Activated CD8-positive, alpha-beta memory T cell treated with anti-CD3 and anti-CD28 coated beads for 36 hours (primary cell): ENCODE results near the gene CKAP2L. TPM values are rescaled to one million over a fixed set of nuclear protein-coding genes. Genes with fewer than 3 reads are reported as not detected.

Source experiments
- CTCF ChIA-PET: fragments of 350-600 bp; sonication (Branson Sonifier 250); formaldehyde crosslinking; loops from one replicate; lab custom pipeline; 2021; ENCODE audit warnings: antibody characterized with exemption; lab: Charles Lee
- POLR2A ChIA-PET: fragments of 350-600 bp; sonication (Branson Sonifier 250); formaldehyde crosslinking; loops from one replicate; lab custom pipeline; 2021; ENCODE audit warnings: antibody characterized with exemption; lab: Charles Lee
- total RNA-seq, 2 experiments: library from RNA; stranded (reverse); gene quantifications; one replicate each; pipeline ENCODE4 v1.2.3, GENCODE V29; 2021

CKAP2L gene, protein sequence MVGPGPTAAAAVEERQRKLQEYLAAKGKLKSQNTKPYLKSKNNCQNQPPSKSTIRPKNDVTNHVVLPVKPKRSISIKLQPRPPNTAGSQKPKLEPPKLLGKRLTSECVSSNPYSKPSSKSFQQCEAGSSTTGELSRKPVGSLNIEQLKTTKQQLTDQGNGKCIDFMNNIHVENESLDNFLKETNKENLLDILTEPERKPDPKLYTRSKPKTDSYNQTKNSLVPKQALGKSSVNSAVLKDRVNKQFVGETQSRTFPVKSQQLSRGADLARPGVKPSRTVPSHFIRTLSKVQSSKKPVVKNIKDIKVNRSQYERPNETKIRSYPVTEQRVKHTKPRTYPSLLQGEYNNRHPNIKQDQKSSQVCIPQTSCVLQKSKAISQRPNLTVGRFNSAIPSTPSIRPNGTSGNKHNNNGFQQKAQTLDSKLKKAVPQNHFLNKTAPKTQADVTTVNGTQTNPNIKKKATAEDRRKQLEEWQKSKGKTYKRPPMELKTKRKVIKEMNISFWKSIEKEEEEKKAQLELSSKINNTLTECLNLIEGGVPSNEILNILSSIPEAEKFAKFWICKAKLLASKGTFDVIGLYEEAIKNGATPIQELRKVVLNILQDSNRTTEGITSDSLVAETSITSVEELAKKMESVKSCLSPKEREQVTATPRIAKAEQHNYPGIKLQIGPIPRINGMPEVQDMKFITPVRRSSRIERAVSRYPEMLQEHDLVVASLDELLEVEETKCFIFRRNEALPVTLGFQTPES
- total RNA-seq = 10 to 100 TPM; 23.0 TPM

DNA sequence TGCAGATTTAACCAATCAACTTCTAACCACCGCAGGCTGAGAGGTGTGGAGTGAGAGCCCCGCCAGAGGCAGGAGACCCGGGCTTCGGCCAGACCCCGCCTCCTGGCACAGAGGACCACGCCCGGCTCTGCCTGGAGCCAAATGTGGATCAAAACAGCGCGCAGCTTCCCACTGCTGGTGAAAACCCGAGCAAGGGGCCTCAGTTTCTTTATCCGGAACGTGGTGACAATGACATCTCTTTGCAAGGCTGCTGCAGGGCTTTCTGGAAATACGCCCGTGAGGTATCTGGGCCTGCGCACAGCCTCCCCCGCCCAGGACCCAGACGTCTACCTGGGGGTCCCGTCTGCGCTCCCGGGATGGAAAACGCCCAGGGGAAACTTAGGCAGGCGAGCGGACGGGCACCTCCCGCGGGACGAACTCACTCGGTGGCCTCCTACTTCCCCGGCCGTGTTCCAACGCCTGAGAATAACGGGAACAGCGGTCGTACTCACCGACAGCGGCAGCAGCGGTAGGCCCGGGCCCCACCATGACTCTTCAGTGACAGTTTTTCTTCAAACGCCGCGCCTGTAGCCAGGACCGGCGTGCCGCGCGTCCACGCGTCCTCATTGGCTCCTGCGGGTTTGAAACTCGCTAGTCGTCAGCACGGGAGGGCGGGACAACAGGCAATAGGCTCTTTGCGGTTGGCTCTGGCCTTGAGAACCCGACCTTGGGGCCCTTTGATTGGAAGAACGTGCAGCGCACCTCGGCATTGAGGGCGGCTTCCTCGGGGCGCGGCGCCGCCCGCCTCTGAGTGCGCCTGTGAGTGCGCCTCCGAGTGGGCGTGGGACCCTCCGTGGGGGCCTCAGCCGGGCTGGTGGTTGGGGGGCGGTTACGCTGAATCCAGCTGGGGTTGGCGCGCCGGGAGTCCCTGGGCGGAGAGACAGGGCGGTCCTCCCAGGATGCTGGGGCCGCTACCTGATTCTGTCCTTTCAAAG lies at the start of gene CKAP2L:
Gene CKAP2L, minus strand, starts transcription at position 539 of the 974 bp plus-strand sequence. Its CDS starts 11 bp downstream, at position 528.
- POLR2A ChIA-PET = no interaction called here
- CTCF ChIA-PET = interaction anchor here (3.9 kb wide), 1 partner anchor 15 kb away, joined by 13 read pairs; no protein-coding TSS in a partner anchor

DNA sequence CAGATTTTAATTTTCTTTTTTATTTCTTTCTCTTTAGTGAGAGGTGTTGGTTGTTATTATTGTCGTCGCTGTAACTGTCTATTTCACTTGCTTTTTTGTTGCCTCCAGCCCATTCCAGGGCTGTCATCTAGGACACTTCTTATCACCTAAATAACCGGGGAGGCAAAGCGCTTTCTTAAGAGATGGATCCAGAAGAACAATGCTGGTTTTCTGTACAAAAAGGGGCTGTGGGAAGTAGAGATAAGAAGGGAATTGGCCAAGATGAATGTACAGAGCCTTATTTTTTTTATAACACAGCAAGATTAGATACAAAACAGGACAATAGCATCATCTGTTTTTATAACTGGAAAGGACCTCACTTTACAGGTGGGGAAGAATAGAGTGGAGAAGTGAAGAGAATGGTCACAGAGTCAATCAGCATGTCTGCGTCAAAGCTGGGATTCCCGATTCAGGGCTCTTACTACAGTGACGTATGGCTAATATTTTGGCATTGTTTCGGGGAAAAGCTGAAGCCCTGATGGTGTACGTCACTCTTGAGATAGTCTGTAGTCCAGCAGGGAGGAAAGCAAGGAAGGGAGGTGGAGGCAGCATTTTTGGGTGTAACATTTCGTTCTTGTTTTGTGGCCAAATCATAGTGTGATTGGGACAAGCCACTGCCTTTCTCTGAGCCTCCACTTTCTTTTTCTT lies 49.0 kb upstream of the CKAP2L start:
- CTCF ChIA-PET = no interaction called here
- POLR2A ChIA-PET = no interaction called here

DNA sequence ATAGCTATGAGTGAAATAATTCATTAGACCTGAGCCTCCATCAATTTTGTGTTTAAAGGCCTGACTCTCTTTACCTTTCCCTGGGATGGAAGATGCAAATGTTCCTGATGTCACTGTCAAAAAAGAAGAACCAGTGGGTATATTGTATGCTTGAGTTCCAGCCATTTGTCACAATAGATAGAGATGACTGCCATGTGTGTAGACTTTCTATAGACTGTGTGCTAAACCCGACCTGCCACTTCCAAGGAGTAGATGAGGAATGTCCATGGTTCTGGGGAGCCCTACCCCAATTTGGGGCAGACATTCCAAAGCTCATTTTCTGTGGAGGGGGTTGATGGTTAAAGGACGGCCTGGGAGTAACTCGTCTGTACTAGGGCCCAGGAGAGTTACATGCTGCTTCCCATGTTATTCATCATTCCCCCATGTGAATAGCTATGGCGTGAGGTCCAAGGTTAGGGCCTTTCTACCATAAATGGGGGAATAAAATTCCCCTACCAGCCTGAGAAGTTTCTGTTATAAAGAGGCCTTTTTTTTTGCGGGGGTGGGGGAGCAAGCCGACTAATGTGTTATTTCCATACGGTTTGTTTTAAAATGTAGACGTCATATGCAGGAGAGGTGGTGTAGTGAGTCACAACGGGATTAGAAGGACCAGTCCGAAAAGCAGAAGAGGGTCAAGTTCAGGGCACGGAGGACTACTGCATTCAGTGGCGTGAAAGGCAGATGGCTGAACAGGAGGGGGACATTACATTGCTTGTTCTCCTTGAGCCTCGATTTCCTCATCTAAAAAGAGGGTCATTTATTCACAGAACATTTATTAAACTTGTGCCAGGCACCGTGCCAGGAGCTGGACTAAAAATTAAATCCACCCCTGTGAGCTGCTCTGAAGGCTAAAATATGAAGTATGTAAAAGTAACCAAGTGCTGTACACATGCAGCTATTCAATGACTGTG lies 48.2 kb upstream of the CKAP2L start:
- POLR2A ChIA-PET = interaction anchor here (0.7 kb wide), 1 partner anchor 12 kb away, joined by 3 read pairs; no protein-coding TSS in a partner anchor

DNA sequence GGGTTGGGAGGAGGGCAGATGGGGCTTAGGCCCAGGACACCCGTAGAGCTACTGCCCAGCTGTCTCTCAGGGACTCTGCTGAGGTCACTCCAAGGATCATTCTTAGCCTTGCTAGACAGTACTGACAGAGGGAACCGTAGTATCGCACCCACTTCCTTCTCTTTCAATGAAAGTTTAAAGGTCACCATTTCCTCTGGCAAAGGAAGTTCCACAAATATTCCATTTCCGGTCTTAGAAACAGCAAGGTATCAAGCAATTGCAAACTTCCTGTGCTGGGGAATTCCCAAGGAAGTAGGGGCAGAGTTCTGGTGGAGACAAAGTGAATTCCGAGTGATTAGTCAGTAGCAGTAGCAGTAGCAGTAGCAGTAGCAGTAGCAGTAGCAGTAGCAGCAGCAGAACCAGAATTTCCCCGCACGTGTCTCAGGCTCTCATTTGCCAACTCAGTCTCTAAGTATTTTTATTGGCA lies 47.5 kb upstream of the CKAP2L start:
- POLR2A ChIA-PET = interaction anchor here (0.7 kb wide), 1 partner anchor 11 kb away, joined by 3 read pairs; no protein-coding TSS in a partner anchor
- CTCF ChIA-PET = interaction anchor here (1.0 kb wide), 1 partner anchor 211 kb away, joined by 3 read pairs; no protein-coding TSS in a partner anchor

More for the DNA sequence above, 48.2 kb upstream of the CKAP2L start:
- CTCF ChIA-PET = interaction anchor here (1.0 kb wide), 1 partner anchor 211 kb away, joined by 3 read pairs; no protein-coding TSS in a partner anchor

DNA sequence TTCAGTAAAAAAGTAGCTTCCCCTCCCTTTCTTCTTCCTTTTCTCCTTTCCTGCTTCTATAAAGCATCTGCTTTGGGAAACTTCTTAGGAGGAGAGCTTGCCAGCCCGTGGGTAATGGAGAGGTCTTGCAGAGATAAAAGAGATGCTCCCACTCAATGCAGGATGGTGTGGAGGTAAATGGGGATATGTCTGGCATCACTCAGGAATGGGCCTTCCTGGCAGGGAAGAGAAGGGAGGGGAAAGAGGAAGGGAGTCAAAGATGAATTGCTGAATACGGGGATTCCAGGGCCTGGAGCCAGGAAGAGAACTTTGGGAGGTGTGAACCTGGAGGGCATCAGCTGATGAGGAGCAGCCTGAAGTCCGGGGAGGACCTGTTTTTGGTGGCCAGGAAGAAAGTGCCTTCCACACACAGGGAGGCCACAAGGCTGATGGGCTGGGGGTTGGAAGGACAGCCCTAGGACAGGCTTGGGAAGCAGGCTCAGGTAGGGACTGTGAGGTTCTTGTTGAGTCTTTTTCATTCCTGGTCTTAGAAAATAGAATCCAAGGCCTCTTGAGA lies 46.9 kb upstream of the CKAP2L start:
- CTCF ChIA-PET = interaction anchor here (1.0 kb wide), 1 partner anchor 210 kb away, joined by 3 read pairs; no protein-coding TSS in a partner anchor
- POLR2A ChIA-PET = no interaction called here

DNA sequence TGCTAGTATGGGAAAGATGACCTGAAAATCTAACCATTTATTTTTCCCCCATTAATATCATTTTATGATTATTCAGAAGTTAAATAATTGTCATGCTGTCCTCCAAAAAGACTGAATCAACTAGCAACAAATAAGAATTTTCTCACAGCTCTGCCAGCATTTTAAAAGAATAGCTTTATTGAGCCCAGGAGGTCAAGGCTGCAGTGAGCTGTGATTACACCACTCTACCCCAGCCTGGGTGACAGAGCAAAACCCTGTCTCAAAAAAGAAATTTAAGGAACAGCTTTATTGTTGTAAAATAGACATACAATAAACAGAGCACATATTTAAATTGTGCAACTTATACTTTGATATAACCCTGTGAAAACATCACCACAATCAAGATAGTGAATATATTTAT lies 44.7 kb upstream of the CKAP2L start:
- CTCF ChIA-PET = interaction anchor here (0.9 to 2.1 kb wide), 4 partner anchors 11 to 183 kb away, joined by 3 to 5 read pairs (median 4); no protein-coding TSS in a partner anchor
- POLR2A ChIA-PET = no interaction called here

DNA sequence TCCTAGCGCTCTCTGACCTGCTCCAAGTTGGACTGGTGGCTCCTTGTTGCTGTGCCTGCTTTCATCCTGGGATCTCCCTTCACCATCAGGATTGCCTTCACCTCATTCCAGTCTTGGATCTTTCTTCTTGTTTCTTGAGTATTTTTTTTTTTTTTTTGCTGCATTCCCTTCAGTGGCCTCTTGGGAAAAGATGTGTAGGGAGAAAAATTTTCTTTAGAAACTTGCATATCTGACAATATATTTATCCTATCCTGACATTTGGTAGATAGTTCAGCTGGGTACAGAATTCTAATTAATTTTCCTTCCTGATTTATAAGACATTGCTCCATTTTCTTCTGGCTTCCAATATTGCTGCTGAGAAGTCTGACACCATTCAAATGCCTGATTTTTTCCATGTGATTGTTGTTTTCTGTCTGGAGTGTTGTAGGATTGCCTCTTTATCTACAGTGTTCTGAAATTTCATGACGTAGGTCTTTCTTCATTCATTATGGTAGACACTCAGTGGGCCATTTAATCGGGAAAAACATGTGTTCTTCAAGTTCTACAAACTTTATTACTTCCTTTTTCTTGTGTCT lies 42.9 kb upstream of the CKAP2L start:
- ChIA-PET POLR2A (no interaction called here), CTCF (no interaction called here)

DNA sequence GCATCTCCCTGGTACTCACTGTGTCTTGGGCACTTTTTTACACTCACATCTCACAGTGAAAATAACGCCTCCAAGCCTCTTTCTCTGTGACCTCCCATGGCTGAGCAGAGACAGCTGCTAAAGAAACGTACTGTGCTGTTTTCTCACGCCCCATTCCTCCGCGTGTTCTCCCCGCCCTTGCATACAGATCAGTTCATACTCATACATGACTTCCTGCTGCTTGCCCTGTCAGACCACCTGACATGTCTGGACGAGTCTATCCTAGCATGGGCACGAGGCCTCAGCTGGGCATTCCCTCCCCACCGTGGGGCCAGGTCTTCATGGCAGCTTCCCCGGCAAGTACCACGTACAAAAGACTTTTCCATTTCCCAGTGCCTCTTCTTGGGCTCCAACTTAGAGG lies 41.1 kb upstream of the CKAP2L start:
- ChIA-PET POLR2A (no interaction called here), CTCF (no interaction called here)

DNA sequence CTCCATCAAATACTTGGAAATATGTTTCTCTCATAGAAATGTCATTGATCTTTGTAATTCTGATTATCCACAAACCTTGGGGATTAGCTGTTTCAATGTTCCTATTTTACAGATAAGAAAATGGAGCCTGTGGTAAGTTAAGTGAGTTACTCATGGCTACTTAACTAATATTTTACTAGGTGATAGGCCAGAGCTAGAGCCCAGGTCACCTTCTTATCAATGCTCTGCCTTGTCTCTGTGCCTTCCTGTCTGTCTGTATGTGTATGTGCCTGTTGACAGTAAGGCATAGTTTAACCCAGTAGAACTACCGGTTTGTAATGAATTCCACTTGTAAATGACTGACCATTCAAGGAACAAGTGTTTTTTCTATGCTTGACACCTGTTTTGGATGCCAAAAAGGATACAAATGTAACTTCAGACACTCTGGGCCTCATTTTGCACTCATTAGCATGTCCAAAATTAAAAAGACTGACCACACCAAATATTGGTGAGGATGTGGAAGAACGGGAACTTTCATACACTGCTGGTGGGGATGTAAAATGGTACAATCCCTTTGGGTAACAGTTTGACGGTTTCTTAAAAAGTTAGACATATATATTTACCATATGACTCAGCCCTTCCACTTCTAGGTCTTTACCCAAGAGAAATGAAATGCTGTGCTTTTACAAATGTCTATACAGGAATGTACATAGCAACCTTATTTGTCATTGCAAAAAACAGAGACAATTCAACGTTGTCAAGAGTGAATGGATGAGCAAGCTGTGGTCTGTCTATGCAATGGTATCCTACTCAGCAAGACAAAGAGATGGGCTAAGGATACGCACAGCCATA lies 39.5 kb upstream of the CKAP2L start:
- ChIA-PET POLR2A (no interaction called here), CTCF (no interaction called here)

DNA sequence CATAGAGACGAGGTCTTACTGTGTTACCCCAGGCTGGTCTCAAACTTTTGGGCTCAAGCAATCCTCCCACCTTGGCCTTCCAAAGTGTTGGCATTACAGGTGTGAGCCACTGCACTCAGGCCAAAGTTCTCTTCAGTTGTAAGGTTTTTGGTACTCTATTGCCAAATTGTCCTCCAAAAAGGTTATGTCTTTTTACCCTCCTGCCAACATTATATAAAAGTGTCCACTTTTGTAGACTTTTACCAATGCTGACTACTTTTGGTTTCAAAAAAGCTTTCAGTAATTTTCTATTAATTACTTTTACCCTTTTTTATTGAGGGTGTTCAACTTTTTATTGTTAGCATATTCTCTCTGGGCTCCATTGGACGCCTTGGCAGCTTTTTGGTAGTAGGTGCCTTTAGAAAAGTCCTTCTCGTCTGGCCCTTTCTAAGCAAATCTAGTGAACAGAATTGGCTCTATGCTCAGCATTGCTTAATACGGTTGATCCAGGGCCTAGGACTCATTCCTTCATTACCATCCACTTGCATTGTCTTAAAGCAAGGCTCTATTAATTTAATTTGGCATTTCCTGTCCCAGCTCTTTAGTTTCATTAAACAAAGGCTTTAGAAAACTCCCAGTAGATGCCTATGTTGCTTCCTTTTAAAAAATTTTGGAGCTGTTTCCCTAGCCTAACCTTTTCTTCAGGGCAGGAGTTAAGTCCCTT lies 36.6 kb upstream of the CKAP2L start:
- CTCF ChIA-PET = no interaction called here

DNA sequence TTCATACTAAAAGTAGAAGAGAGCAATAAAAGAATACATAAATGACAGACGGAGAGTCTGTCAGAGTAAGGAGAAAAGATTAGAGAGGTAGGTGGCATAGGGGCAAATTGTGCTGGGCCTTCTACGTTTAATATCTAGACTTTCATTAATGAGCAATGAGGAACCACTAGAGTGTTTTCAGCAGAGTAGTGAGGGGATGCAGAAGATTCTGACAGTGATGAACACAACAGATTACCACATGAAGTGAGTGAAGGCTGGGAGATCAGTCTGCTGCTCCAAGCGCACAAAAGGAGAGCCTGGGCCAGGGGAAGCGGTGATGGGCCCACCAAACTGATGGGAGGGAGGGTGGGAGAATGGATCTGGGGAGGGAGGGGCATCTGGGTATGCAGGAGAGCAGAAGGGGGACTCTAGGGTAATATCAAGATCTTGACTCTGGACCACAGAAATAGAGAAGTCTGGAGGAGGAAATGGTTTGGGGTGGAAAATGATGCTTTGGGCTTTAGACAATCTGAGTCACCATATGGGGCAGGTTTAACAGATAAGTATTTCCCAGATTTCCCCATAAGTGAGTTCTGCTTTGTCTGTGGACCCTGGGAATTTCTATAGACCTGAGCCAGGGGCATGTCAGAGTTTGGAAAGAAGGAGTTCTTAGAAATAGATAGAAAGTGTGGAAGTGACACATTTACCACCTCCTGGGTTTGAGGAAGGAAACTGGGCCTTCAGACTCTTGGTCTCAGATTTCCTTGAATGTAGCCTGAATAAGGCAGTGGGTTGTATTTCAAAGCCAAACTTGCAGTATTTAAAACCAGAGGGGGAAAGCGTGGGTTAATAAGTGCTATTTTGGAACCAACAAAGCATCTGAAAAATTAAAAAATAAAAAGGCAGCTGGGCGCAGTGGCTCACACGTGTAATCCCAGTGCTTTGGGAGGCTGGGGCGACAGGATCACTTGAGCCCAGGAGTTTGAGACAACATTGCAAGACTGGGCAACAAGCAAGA lies 34.9 kb upstream of the CKAP2L start:
- ChIA-PET CTCF (no interaction called here), POLR2A (no interaction called here)

More for the DNA sequence above, 36.6 kb upstream of the CKAP2L start:
- POLR2A ChIA-PET = interaction anchor here (0.6 kb wide), 1 partner anchor 11 kb away, joined by 3 read pairs; no protein-coding TSS in a partner anchor

DNA sequence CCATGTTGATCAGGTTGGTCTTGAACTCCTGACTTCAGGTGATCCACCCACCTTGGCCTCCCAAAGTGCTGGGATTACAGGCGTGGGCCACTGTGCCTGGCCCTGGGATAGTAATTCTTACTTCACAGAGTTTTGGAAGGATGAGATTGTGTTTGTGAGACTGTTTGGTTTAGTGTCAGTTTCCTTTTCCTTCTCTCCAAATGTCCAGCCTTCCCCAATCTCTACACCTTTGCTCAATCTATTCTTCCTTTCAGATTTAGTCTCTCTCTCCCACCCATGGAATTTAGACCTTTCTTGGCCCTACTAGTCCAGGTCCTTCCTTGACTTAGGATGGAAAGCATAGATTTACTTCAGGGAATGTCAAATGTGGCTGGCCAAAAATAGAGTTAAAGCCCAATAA lies 32.1 kb upstream of the CKAP2L start:
- POLR2A ChIA-PET = no interaction called here
- CTCF ChIA-PET = interaction anchor here (0.7 kb wide), 1 partner anchor 21 kb away, joined by 3 read pairs; no protein-coding TSS in a partner anchor

DNA sequence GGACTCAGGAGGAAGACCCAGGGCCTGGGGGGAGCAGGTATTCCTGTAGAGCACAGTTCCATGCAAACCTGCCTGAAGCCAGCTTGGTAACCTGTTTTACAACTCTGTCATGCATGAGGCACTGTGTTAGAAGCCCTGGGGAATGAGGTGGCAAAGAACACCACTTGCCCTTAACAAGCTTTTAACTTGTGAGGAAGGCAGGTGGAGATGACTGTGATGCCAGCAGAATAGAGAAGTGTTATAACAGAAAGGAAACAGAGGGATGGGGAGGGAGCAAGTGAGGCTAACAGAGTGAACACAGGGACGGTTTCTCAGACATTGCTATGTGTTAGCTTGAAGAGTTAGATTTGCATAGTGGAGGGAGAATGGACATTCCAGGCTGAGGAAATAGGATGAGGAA lies 31.4 kb upstream of the CKAP2L start:
- POLR2A ChIA-PET = no interaction called here
- CTCF ChIA-PET = no interaction called here

DNA sequence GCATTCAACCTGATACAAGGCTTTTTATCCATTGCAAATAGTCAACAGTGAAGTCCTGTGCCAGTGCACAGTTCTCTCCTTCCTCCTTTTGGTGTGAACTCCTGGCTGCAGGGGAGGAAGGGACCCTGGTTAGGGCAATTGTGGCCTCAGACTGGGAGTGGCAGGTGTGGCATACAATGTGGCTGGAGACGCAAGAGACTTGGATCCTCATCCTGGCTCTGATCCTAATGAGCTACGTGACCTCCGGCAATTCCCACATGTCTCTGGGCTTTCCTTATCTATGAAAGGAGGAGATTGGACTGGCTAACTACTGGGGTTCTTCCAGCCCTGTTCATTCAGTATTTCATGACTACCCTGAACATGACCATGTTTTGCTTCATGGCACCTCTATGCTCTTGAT lies 30.4 kb upstream of the CKAP2L start:
- ChIA-PET CTCF (no interaction called here), POLR2A (no interaction called here)
